Measurements from ENCODE around the gene TPRG1. TPM values are rescaled to one million over a fixed set of nuclear protein-coding genes. Genes with fewer than 3 reads are reported as not detected.

Gene TPRG1
- total and polyA plus RNA-seq, 2 of the 8 experiments (the other 6 are each of a cell fraction or from before 2014, with no cell fraction given): 0.37 to 0.47 TPM

GRCh38 chr3:189157232-189158007 is 14.4 kb upstream of the TPRG1 start:
- Histone ChIP-seq H3K4me2 (ENCODE audit: insufficient read depth in 1 of 2, low read depth in 2 of 2, low read length in 2 of 2) (no peak overlapping the region), H2AFZ (ENCODE audit: low read length) (no peak overlapping the region), H4K20me1 (replicated peaks in 1 of 2; ENCODE audit: control insufficient read depth in 1 of 2, insufficient read depth in 2 of 2, low read length in 2 of 2) (no peaks in the 10 kb centered on the region), H4K5ac (ENCODE audit: insufficient read length, low read depth, low read length) (no peak overlapping the region), H2BK20ac (ENCODE audit: low read length) (no peak overlapping the region), H3K4ac (replicated peaks; ENCODE audit: insufficient read length, low read depth, low read length) (no peak overlapping the region), H3K4me3 (ENCODE audit: extremely low read depth in 1 of 4, insufficient read depth in 2 of 4, low read depth in 3 of 4, low read length in 4 of 4) (no peak overlapping the region), H4K8ac (ENCODE audit: extremely low read depth, insufficient read depth, low read length) (no peak overlapping the region), H3K9me3 (ENCODE audit: insufficient read depth in 2 of 2, low read depth in 1 of 2, low read length in 1 of 2) (peaks cover 8 to 12% of the 10 kb centered on the region in 2 experiments; a peak in 3 of 4 replicates), H3K23me2 (ENCODE audit: low read depth, low read length) (peaks cover 2% of the 10 kb centered on the region; the same call in 1 of the 2 replicates), H3K14ac (ENCODE audit: insufficient read length) (no peak overlapping the region), H3K23ac (ENCODE audit: insufficient read length) (no peak overlapping the region), H2BK12ac (ENCODE audit: low read depth, low read length) (no peak overlapping the region), H3K36me3 (ENCODE audit: control insufficient read depth in 2 of 4, insufficient read depth in 4 of 4, low read length in 3 of 4) (no peaks in the 10 kb centered on the region), H3K79me1 (ENCODE audit: low read depth, low read length) (no peaks in the 10 kb centered on the region), H3K27me3 (replicated peaks in 1 of 4; ENCODE audit: control insufficient read depth in 3 of 4, extremely low read depth in 1 of 4, insufficient read depth in 3 of 4, low read length in 3 of 4) (no peaks in the 10 kb centered on the region), H3K18ac (ENCODE audit: extremely low read depth, low read length) (no peak overlapping the region), H3K27ac (ENCODE audit: low read depth, low read length) (no peak overlapping the region), H2AK5ac (ENCODE audit: low read depth, low read length) (no peak overlapping the region), H2BK15ac (ENCODE audit: low read length) (no peak overlapping the region), H3K4me1 (replicated peaks in 1 of 4; ENCODE audit: control insufficient read depth in 3 of 4, insufficient read depth in 4 of 4, low read length in 3 of 4) (peaks cover 0 to 2% (median 0%) of the 10 kb centered on the region in 4 experiments; a peak in 2 of 7 replicates), H3K56ac (replicated peaks; ENCODE audit: insufficient read length, low read depth, low read length) (no peak overlapping the region), H3K9ac (replicated peaks in 1 of 4; ENCODE audit: extremely low read depth in 1 of 4, low read depth in 3 of 4, low read length in 3 of 4) (no peak overlapping the region), H2BK5ac (ENCODE audit: low read depth, low read length) (no peak overlapping the region), H2BK120ac (replicated peaks; ENCODE audit: low read depth, low read length) (no peak overlapping the region), H3K79me2 (ENCODE audit: control insufficient read depth in 1 of 2, insufficient read depth in 2 of 2, low read length in 2 of 2) (no peaks in the 10 kb centered on the region), H4K91ac (replicated peaks; ENCODE audit: insufficient read length, low read length) (no peak overlapping the region)
- ChIA-PET POLR2A (ENCODE audit: partially characterized antibody) (no interaction called here), CTCF (ENCODE audit: partially characterized antibody) (interaction anchor here (1.2 to 3.1 kb wide), 5 partner anchors 9 to 21 kb away, joined by 3 to 13 read pairs (median 4); no protein-coding TSS in a partner anchor)
- FAIRE-seq: no peak
- no peak for DNase-seq (ENCODE audit: low read depth in 1 of 2, low spot score in 2 of 2)
- WGBS, 2 experiments (ENCODE audit: extremely low coverage in 1 of 2, insufficient coverage in 1 of 2, insufficient read length in 1 of 2, insufficient replicate concordance in 2 of 2, low coverage in 1 of 2, low lambda C conversion rate in 2 of 2, missing lambda C conversion rate in 1 of 2): 91% methylated on average over 11 of the region's 11 CpGs; no CpG with 5 or more reads in 1 of the 2 experiments
- no peak for TF ChIP-seq POLR2AphosphoS5 (IDR thresholded peaks at IDR 0.05; ENCODE audit: low read depth, low read length)
- TF ChIP-seq SP4 (IDR thresholded peaks at IDR 0.05; ENCODE audit: low read length): no peak
- no peak for TF ChIP-seq TEAD4 (IDR thresholded peaks at IDR 0.05; ENCODE audit: low read depth, low read length)
- no peak for TF ChIP-seq ZNF274 (IDR thresholded peaks at IDR 0.05; ENCODE audit: borderline replicate concordance, extremely low read depth, low read length)
- TF ChIP-seq, protein P1, sequence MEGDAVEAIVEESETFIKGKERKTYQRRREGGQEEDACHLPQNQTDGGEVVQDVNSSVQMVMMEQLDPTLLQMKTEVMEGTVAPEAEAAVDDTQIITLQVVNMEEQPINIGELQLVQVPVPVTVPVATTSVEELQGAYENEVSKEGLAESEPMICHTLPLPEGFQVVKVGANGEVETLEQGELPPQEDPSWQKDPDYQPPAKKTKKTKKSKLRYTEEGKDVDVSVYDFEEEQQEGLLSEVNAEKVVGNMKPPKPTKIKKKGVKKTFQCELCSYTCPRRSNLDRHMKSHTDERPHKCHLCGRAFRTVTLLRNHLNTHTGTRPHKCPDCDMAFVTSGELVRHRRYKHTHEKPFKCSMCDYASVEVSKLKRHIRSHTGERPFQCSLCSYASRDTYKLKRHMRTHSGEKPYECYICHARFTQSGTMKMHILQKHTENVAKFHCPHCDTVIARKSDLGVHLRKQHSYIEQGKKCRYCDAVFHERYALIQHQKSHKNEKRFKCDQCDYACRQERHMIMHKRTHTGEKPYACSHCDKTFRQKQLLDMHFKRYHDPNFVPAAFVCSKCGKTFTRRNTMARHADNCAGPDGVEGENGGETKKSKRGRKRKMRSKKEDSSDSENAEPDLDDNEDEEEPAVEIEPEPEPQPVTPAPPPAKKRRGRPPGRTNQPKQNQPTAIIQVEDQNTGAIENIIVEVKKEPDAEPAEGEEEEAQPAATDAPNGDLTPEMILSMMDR (IDR thresholded peaks at IDR 0.05; ENCODE audit: control extremely low read depth in 1 of 3, insufficient read depth in 1 of 3, low read depth in 1 of 3, low read length in 3 of 3): no peak
- TF ChIP-seq, protein P2, sequence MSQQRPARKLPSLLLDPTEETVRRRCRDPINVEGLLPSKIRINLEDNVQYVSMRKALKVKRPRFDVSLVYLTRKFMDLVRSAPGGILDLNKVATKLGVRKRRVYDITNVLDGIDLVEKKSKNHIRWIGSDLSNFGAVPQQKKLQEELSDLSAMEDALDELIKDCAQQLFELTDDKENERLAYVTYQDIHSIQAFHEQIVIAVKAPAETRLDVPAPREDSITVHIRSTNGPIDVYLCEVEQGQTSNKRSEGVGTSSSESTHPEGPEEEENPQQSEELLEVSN (IDR thresholded peaks at IDR 0.05): no peak
- TF ChIP-seq FOSL1 (IDR thresholded peaks at IDR 0.05; ENCODE audit: insufficient read depth, low read depth, low read length): no peak
- no peak for TF ChIP-seq RNF2 (IDR thresholded peaks at IDR 0.05; ENCODE audit: borderline replicate concordance, low read depth, low read length, missing control alignments, poor library complexity, severe bottlenecking)
- no peak for TF ChIP-seq GTF2F1 (IDR thresholded peaks at IDR 0.05; ENCODE audit: borderline replicate concordance, low read depth, low read length)

Data from H1 (cell line).